ENCODE results near the gene GGCT.

DNA sequence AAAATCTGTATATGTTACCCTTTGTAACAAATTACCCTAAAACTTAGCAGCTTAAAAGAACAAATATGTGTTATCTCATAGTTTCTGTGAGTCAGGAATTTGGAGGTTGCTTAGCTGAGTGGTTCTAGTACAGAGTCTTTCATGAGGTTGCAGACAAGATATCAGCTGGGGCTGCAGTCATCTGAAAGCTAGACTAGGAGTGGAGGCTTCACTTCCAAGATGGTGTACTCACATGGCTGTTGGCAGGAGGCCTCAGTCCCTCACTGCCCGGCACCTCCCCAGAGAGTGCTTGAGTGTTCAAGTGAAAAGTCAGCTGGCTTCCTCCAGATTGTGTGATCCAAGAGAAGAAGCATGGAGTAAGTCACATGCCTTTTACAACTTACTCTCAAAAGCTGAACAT, 16.9 kb upstream of the GGCT start:
- no peak for TF ChIP-seq CTCF (conservative IDR thresholded peaks at IDR 0.05; ENCODE audit: low read length)
- no peak for TF ChIP-seq EZH2phosphoT487 (IDR thresholded peaks at IDR 0.05; ENCODE audit: borderline replicate concordance)

Measured in Loucy (cell line).